IPS-20b (cell line): Measurements from ENCODE around the gene DPAGT1.

Experiments
- H3K27ac ChIP-seq: one replicate; pipeline ENCODE4 v1.5.1; 2013; ENCODE audit warnings: low read length
- H3K27me3 ChIP-seq: 2 replicates; pipeline ENCODE4 v1.6.1; 2013; ENCODE audit warnings: mild to moderate bottlenecking, low read length, inconsistent platforms; ENCODE audit not compliant: insufficient read depth
- H3K36me3 ChIP-seq: 2 replicates; pipeline ENCODE4 v1.6.1; 2013; ENCODE audit warnings: low read depth, mild to moderate bottlenecking, inconsistent platforms, low read length, moderate library complexity; ENCODE audit not compliant: insufficient read depth
- H3K4me1 ChIP-seq: 2 replicates; pipeline ENCODE4 v1.6.1; 2013; ENCODE audit warnings: mild to moderate bottlenecking, control low read depth, inconsistent platforms, low read length, moderate library complexity; ENCODE audit not compliant: insufficient read depth
- H3K4me3 ChIP-seq: 2 replicates; pipeline ENCODE4 v1.5.1; 2013; ENCODE audit warnings: mild to moderate bottlenecking, low read length, inconsistent platforms
- H3K9ac ChIP-seq: 2 replicates; pipeline ENCODE4 v1.6.1; 2013; ENCODE audit warnings: low read depth, mild to moderate bottlenecking, inconsistent platforms, low read length, moderate library complexity
- H3K9me3 ChIP-seq: 2 replicates; pipeline ENCODE4 v1.6.1; 2013; ENCODE audit warnings: mild to moderate bottlenecking, low read depth, low read length, inconsistent platforms; ENCODE audit not compliant: insufficient read depth

The DPAGT1 gene

DNA sequence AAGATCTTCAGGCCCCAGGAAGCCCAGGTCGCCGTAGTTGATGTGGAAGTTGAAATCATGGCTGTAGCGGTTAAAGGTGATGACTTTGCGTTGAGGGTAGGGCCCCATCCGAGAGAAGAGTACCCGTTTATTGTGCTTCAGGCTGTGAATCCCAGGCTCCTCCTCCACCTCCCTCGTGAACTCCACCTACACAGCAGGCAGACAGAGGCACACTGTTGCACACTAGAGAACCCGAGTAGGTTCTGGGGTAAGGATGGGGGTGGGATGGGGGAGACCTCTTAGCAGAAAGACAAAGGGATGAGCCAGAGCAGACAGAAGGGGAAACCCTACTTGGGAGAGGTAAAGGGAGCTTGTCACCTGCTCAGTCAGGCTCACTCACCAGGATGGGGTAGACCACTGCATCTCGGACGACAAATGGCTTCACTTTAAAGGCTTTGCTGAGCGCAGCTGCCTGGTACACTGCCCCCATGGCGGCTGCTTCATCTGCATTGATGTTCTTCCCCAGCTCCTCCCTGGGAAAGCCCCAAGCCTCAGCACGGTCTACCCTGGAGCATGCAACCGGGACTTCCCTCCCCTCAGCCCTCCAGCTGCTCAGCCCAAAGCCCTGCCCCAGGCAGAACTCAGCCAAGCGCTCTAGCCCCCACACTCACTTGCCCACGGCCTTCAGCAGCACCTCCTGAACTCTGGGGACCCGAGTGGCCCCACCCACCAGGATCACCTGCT lies 50.1 kb downstream of the DPAGT1 start:
- no peak overlapping the region for H3K9ac ChIP-seq
- H3K27me3 ChIP-seq, result no peaks in the 10 kb centered on the region
- H3K4me1 ChIP-seq, result peaks cover 4% of the 10 kb centered on the region; the same call in 1 of the 2 replicates
- peaks cover 93% of the 10 kb centered on the region for H3K36me3 ChIP-seq
- H3K27ac ChIP-seq, result no peak overlapping the region
- H3K9me3 ChIP-seq, result no peaks in the 10 kb centered on the region
- H3K4me3 ChIP-seq, result no peak overlapping the region

DNA sequence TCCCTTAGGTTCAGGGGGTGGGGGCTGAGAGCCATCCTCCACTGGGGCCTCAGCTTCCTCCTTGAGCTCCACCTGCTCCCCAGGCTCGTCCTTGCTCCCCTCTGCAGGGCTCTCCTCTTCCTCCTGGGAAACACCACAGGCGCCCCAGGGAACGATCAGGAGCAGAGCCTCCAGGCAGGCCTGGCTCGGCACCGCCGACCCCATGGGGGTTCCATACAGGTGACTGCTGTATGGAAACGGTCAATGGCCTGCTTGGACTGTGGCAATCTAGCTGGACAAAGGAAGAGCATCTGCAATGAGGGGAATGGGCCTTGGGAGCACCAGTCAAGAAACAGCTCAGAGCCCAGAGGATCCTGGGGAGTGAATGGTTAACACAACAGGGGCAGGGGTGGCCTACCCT lies 52.6 kb downstream of the DPAGT1 start:
- Histone ChIP-seq H3K4me1 (no peaks in the 10 kb centered on the region), H3K27me3 (no peaks in the 10 kb centered on the region), H3K27ac (no peak overlapping the region), H3K36me3 (peaks cover 98% of the 10 kb centered on the region), H3K9ac (no peak overlapping the region), H3K4me3 (no peak overlapping the region), H3K9me3 (no peaks in the 10 kb centered on the region)

DNA sequence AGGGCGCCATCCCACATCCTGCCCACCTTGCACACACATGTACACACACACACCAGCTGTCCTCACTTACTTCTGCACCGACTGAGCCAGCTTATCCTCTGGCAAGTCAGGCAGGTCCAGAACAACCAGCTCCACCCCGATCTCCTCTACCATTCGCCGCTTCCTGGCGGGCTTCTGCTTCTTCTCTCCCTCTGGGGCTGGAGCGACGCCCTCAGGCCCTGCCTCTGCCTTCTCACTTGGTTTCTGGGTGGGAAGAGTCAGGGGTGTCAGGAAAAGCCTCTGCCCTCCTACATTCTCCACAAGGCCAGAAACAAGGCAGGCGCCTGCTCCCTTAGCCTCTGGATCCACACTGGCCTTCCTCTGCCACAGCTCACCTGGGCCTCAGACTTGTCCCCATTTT lies 53.0 kb downstream of the DPAGT1 start:
- H3K4me3 ChIP-seq, result no peak overlapping the region
- no peaks in the 10 kb centered on the region for H3K27me3 ChIP-seq
- no peaks in the 10 kb centered on the region for H3K4me1 ChIP-seq
- peaks cover 93% of the 10 kb centered on the region for H3K36me3 ChIP-seq
- no peak overlapping the region for H3K27ac ChIP-seq
- H3K9ac ChIP-seq, result no peak overlapping the region
- no peaks in the 10 kb centered on the region for H3K9me3 ChIP-seq

DNA sequence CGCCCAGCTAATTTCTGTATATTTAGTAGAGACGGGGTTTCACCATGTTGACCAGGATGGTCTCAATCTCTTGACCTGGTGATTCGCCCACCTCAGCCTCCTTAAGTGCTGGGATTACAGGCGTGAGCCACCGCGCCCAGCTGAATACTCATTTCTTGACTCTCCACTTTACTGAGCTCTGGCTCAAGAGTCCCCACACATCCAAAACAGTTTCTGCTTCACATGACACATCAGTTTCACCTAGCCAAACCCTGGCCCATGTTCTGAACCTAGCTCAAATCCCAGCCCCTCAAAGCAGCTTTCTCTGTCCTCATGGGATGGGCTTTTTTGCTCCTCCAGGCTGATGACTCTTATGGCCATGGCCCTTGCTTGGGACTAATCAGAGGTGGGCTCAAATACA lies 54.4 kb downstream of the DPAGT1 start:
- Histone ChIP-seq H3K4me3 (no peak overlapping the region), H3K36me3 (peaks cover 79% of the 10 kb centered on the region), H3K4me1 (no peaks in the 10 kb centered on the region), H3K27me3 (no peaks in the 10 kb centered on the region), H3K9ac (no peak overlapping the region), H3K9me3 (no peaks in the 10 kb centered on the region), H3K27ac (no peak overlapping the region)
